Stimulated activated CD4-positive, alpha-beta T cell treated with anti-CD3 and anti-CD28 coated beads, Interleukin-1b, Interleukin-23, amount 100 ng/mL, for 24 hours (primary cell): ENCODE results near the gene CCDC198.

ENCODE experiments used
- DNase-seq, 4 experiments: peaks; one replicate each; pipeline ENCODE4 v3.0.0-alpha.2; 2020; ENCODE audit warnings: low read depth in 4 of 4, low spot score in 1 of 4

CCDC198 gene, protein sequence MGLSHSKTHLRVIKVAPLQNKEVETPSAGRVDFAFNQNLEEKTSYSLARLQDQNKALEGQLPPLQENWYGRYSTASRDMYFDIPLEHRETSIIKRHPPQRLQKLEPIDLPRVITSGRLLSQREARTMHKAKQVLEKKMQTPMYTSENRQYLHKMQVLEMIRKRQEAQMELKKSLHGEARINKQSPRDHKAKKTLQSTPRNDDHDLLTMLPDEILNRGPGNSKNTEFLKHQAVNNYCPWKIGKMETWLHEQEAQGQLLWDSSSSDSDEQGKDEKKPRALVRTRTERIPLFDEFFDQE

DNA sequence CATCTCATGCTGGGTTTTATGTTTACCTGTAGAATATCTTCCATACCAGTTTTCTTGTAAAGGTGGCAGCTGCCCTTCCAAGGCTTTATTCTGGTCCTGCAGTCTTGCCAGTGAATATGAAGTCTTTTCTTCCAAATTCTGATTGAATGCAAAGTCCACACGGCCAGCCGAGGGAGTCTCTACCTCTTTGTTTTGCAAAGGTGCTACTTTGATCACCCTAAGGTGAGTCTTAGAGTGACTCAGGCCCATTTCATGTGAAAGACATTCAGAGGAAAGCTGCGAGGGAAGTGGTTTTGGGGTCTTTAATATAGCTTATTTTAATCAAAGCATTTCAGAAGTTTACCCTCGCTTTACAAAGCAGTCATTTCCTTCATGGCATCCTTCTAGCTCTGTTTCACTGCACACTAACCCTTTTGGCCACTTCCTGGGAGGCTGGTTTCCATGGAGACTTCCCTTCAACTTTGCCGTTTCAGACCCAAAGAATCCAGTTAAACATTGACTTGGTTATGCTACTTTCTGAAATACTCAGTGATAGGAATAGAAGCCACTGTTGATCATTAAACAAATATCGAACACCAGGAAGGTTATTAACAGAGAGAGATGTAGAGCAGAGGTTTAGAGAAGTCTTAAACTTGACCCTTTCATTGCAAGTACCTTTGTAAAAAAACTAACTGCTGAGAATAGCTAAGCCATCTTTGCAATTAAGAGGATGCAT is at the start of gene CCDC198:
Gene CCDC198 (minus strand): TSS at position 391 of the 715 bp plus-strand sequence. CDS start 142 bp downstream, at position 249.
- DNase-seq, result no peak

DNA sequence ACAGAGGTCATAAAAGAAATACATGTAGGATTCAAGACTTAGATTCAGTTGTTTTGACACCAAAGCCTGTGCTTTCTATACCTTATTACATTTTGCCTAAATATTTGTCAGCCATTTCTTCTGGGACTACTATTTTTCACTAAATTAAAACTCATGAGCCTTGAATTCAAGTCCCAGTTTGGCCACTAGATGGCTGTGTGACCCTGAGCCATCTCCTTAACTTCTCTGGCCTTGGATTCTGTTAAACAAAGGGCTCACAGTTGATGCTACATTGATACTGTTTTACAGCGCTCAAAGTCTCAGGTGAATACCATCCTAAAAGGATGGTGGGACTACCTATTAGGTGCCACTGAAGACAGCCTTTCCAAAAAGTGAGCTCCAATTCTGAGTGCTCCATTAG is 39.6 kb upstream of the CCDC198 start:
- peak in 1 of 4 experiments; percentile 1 for DNase-seq

DNA sequence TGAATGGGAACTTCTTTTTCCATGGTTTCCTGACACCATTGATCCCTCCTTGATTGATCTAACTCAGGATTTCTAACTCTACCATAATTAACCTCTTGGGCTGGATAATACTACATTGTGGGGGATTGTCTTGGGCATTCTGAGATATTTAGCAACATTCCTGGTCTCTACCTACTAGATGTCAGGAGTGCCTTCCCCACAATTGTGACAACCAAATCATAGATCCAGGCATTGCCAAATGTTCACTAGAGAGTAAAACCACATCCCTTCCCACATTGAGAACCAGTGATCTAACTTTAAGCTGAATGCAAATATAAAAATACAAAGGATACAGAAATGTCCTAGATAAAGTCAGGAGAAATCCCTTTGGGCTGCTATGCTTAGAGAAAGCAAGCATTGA is 36.9 kb upstream of the CCDC198 start:
- no peak for DNase-seq

DNA sequence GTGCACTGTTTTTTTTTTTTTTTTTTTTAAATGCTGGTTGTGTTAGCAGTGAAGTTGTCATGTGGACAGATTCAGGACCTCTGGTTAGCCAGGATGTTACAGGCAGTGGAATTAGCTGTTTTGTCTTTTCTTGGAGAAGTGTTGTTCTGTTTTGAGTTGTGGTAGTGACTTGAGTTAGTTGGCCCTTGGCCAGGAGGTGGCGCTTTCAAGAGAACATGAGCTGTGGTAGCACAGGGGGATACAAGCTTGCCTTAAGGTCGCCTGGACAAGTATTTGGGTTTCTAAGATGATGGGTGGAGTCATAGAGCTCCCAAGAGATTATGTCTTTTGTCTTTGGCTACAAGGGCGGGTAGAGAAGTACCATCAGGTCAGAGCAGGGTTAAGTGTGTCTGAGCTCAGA is 33.3 kb upstream of the CCDC198 start:
- DNase-seq, result no peak

DNA sequence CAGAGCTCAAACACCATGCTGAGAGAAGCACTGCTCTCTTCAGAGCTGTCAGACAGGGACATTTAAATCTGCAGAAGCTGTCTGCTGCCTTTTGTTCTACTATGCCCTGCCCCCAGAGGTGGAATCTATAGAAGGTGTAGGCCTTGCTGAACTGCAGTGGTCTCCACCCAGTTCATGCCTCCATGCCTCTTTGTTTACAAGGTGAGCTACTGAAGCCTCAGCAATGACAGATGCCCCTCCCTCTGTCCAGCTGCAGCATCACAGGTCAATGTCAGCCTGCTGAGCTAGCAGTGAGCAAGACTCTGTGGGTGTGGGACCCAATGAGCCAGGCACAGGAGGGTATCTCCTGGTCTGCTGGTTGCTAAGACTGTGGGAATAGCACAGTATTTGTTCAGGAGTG is 25.4 kb upstream of the CCDC198 start:
- DNase-seq, result no peak

DNA sequence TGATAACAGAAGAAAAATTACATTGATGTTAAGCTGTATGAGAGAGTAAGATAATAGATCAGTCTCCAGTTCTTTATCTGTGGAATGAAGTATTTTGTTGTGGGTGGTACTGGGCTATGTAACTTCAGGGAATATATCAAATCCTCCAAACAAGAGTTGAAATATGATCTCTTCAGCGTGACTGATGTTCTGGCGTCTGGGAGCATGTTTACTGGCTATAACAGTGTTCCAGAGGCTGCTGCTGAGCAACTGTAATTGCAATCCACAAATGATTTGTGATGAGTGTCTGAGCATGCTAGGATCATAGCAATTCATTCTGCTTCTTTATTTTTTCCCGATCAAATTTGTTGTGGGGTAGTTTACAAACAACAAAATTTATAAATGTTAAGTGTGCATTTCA is 18.6 kb upstream of the CCDC198 start:
- DNase-seq, result no peak

DNA sequence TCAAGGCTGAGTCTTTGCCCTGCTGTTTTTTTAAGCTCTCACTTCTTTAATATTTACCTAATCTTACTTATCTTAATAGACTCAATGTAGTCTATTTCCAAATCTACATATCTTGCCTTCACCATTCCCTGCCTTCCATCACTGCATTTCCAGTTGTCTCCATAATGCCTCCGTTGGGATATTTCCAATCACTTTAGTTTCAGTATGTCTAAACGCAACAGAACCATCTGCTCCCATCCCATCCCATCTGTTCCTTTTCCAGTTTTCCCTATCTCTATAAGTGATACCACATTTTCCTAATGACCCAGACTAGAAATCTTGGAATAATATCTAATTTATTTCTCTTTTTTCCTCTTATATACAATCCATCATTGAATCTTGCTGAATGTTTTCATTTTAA is 15.1 kb upstream of the CCDC198 start:
- no peak for DNase-seq

DNA sequence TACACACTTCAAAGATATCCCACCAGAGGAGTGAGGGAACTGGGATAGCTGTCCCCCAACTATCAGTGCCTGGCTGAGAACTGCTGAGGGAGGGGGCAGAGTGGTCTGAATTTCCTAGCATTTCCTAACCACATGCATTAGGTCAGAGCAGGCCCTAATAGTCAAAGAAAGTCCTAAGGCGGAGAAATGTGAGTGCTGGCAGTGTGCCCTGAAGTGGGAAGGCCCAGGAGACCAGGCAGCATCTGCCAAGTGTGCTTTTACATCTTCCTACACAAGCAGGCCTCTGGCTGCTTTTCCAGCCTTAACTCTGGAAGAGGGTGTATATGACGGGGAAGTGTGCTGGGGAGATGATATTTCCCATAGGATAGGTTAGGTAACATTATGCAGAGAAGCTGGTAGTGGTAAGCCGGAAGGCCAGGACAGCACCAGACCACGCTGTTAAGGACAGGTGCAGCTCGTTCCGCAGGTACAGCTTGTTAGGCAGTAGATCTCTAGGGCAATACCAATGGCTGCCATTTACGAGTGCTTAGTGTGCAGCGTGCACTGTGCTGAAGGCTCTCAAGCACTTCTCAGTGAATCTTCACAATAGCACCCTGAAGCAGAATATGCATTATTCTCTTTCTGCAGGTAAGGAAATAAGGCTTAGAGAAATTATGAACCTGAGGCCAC is 9.1 kb upstream of the CCDC198 start:
- DNase-seq, result no peak

DNA sequence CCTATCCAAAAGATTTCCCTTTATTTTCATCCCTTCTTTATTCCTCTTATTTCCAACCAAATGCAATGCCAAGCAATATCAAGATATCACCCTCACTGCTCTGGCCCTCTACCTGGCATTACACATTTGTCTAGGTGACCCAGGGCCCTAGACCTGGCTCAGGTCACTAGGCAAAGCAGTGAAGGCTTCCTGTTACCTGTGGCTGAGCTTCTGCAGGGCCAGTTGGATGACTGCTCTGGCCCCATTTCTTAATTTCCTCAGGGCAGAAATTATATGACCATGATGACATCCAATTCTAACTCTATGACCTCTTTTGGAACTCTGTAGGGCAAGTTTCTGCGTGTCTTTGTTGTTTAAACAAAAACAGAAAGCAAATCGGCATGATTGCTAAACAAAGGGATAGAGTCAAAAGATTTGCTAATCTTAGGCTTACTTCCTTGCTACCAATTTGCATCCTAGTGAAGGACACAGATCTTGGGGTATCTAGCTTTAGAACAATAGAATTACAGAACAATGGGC is 7.4 kb upstream of the CCDC198 start:
- no peak for DNase-seq

DNA sequence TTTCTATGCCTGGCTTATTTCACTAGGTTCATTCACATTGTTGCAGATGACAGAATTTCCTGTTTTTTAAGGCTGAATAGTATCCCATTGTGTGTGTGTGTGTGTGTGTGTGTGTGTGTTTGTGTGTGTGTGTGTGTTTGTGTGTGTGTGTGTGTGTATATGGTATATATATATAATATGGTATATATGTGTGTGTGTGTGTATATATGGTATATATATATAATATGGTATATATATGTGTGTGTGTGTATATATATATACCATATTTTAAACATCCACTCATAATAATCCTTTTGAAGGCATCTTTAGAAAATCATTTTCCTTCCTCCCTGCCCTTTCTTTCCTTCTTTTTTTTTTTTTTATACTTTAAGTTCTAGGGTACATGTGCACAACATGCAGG is 5.0 kb upstream of the CCDC198 start:
- DNase-seq, result no peak

DNA sequence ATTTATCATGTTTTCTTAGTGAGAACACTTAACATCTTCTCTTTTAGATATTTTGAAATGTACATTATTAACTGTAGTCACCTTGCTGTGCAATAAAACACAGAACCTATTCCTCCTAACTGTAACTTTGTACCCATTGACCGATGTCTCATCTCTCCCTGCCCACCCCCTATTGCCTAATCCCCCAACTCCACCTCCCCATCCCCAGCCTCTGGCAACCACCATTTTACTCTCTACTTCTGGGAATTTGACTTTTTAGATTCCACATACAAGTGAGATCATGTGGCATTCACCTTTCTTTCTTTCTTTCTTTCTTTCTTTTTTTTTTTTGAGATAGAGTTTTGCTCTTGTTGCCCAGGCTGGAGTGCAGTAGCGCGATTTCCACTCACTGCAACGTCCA is 4.4 kb upstream of the CCDC198 start:
- DNase-seq, result no peak

DNA sequence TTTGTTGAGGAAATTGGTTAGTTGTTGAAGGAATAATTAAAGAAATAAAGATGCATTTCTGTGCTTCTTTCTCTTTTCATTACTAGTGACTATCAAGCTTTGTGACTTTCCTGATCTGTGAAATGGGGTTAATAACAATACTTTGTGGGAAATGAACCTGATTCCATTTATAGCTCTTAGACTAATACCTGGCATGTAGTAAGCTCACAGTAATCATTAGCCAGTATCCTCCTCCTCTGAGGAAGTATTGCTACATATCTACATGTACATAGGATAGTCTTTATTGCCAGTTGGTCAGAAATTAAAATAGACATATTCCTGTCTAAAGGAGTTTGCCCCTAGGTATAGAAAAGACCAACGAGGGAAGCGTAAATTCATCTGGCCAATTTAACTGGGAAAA is 1.8 kb upstream of the CCDC198 start:
- DNase-seq, result no peak

DNA sequence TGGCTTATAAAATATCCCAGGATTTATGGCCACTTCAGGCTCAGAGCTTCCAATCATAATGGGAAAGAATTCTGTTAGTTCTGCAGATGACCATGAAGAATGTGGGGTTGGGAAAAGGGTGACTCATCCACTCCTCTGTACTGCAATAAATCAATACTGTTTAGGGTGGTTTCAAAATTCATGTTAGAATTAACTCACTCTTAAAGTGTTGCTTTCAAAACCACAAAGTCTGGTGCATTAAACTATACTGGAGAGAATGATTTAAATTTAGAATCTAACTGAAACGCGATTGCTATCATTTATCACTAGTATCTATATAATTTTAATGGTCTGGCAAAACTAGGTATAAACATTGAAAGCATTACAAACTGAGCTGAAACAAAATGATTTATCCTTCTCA is 798 bp downstream of the CCDC198 start:
- no peak for DNase-seq

DNA sequence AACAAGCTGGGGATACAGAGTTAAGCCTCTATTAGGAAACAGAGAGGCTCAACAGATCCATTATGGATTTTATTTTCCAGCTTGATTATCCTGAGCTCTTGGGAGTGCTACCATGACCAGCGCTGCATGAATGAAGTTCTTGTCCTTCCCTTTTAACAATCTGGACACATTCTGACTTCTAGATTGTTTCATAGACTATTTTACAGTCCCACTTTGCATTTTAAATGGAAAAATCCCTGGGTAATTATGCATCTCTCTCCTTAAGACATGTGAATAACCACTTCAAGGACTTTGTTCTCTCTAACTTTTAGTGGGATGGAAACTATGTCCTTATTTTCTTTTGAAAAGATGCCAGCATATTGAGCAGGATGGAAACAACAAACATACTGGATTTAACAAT is 2.0 kb downstream of the CCDC198 start:
- no peak for DNase-seq

DNA sequence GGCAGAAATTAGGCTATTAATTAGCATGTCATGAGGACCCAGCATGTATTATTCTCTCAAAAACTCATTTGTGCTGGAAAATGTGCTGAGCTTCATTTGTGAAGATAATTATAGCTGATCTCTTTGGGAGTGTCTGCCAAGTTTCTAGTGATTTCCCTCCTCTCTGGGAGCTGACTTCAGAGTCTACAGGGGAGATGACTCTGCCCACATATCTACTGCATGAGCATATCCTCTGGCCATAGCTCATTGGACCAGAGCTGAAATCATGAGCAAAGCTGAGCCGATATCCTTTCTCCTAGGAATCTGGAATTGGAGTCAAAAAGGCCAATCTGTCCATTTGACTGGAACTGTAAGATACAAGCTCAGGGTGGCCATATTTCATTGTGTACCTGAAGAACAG is 5.9 kb downstream of the CCDC198 start:
- no peak for DNase-seq

DNA sequence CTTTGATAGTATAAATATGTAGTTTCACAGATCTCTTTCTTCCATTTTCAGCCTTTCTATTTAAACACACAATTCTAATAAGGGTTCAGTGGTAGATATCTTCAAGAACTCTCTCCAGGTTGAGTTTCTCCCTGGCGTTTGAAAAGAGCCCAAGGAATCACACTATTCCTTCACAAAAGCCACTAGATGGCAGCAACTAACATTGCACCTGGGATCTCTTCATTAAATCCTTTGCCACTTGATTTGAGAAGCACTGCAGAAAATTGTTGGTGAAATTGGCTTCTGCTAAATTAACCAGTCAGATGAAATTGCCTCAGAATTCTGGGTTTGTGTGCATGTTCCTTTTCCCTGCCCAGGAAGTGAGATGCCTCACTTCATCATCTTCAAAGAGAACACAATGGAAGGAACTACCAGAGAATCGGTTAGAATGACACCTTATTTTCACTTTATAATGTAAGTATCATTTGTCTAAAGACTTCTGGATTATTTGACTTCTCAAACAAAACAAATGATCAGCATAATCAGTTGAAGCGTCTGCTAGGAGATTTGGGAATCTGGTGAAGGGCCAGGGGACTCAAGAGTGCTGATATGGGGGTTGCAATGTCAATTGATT is 6.8 kb downstream of the CCDC198 start:
- no peak for DNase-seq

DNA sequence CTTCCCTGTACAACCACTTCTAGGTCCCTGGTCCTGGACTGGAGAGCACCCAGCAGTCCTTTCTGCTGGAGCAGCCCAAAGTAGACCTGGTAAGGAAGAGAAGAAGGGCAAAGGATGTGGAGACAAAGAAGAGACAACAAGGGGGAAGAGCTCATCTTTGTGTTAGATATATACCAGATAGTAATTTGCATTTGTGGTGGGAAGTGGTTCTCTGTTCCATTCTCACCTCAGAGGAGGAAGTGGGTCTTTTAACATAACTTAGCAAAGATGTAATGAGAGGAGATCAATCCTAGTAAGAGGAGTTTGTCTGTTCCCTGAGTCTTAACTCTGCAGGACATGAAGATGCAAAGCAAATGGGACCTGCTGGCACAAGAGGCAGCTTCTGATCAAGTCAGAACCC is 8.0 kb downstream of the CCDC198 start:
- no peak for DNase-seq

DNA sequence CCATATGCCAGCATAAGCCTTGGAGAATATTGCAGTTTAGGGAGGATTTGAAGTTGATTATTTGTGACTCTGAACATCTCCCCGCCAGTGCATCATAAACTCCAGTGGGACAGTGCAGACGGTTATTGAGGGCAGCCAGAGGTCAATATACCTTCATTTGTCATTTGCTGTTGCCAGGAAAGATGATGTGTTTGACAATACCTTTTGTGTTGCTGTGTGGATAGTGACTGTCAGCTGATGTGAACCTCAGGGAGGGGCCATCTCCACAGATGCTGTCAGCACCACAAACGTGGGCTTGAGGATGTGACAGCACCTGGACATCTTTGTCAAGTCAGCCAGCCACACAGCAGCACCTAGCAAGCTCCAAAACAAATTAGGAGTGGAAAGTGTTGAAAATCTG is 11.5 kb downstream of the CCDC198 start:
- DNase-seq, result no peak

DNA sequence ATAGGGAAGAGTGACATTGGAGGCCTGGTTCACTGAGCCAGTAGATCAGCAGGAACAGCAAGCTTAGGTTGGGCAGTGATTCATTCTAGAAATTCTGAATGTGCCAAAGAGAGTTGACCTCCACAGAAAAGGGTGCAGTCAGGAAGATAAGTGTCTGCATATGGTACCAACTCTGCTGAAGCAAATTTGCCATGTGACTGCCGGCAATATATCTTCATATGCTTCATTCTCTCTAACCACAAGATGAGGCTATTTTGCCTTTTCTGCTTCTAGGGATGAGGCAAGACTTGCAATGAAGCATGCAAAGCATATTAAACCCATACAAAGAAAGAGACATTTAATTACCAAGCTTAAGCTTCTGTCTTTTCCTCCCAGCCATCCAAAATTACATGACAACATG is 13.6 kb downstream of the CCDC198 start:
- no peak for DNase-seq

DNA sequence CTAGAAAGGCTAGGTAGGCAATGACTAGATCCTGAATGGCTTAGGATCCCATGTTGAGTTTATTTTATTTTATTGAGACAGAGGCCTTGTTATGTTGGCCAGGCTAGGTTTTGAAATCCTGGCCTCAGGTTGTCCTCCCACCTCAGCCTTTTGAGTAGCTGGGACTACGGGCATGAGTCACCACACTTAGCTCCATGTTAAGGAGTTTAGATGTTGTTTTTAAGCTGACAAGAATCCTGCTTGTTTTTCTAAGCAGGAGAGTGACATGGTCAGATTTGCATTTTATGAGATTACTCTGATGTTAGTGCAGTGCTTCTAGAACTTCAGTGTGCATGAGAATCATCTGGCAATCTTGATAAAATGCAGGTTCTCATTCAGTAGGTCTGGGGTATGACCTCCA is 14.5 kb downstream of the CCDC198 start:
- no peak for DNase-seq

DNA sequence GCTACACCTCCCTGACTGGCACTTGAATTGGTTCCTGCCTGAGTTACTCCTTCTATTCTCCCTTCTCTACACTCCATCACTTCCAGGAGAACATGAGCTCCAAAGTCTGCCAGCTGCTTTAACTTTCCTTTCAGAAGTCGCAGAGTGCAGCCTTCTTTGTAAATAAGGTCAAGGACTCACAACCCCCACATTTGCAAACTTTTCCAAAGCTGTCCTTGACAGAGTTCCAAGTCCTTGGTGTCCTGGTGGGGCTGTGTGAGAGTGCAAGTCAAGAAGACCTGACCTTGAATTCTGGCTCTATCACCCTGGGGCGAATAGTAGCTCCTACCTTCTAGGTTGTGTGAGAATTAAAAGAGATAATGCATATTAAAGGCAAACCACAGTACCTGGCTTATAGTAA is 15.6 kb downstream of the CCDC198 start:
- no peak for DNase-seq

DNA sequence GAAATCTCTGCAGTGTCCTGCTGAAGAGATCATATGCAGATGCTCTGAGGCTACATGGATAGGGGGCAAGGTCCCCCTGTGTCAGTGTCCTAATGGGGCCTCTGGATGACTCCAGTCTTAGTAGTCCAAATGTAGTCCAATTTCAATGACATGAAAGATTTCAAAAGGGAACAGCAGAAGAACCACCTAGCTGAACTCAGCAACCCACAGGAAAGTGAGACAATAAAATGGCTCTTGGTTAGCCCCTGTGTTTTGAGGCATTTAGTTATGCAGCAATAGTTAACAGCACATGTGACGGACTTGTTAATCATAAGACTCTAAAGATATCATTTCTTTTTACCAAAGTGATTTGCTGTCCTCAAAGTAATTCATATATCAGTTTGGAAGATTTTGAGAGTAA is 22.7 kb downstream of the CCDC198 start:
- DNase-seq, result no peak
